ENCODE data around the gene CELF2. TPM values are rescaled to one million over a fixed set of nuclear protein-coding genes. Genes with fewer than 3 reads are reported as not detected.

The CELF2 gene
- total RNA-seq, 2 experiments from 2014 or later, result 179 to 182 TPM

DNA sequence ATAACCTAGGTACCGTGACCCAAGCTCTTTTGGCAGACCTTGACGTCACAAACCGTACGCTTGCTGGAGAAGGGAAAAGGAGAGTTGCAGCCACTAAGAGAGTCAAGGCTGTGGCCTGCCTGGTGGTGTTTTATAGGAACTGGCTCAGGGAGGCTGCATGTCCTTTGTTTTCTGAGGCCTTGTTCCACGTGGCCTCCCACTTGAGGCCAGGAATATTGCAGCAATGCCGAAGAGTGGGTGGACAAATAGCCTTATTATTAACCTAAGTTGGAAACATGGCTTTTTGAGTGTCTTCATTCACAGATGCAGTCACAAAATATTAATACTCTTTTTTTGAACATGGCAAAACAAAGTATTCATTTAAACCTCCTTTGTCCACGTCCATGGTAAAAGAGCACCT is 178.0 kb downstream of the CELF2 start:
- POLR2A ChIA-PET, result no interaction called here
- Mint-ChIP-seq H3K4me3 (no peak overlapping the region), H3K36me3 (ENCODE audit: low read depth) (peaks cover 96% of the 10 kb centered on the region), H3K9me3 (ENCODE audit: insufficient read depth) (no peaks in the 10 kb centered on the region), H3K4me1 (ENCODE audit: low read depth) (peaks cover 92% of the 10 kb centered on the region), H3K27ac (peak overlapping the region; percentile 35), H3K27me3 (ENCODE audit: low read depth) (no peaks in the 10 kb centered on the region)
- CTCF ChIA-PET, result no interaction called here
- DNase-seq (no peak), ATAC-seq (no peak)

GRCh38 chr10:11197266-11197712 is 179.6 kb downstream of the CELF2 start:
- ATAC-seq, result no peak
- H3K27ac Mint-ChIP-seq, result peak overlapping the region; percentile 72
- H3K4me3 Mint-ChIP-seq, result no peak overlapping the region
- H3K36me3 Mint-ChIP-seq (ENCODE audit: low read depth), result peaks cover 96% of the 10 kb centered on the region
- peaks cover 92% of the 10 kb centered on the region for H3K4me1 Mint-ChIP-seq (ENCODE audit: low read depth)
- no peaks in the 10 kb centered on the region for H3K27me3 Mint-ChIP-seq (ENCODE audit: low read depth)
- ChIA-PET POLR2A (no interaction called here), CTCF (no interaction called here)
- no peaks in the 10 kb centered on the region for H3K9me3 Mint-ChIP-seq (ENCODE audit: insufficient read depth)
- DNase-seq, result no peak

GRCh38 chr10:11197878-11198277 is 180.2 kb downstream of the CELF2 start:
- peak overlapping the region; percentile 31 for H3K27ac Mint-ChIP-seq
- no peaks in the 10 kb centered on the region for H3K9me3 Mint-ChIP-seq (ENCODE audit: insufficient read depth)
- H3K4me1 Mint-ChIP-seq (ENCODE audit: low read depth), result peaks cover 92% of the 10 kb centered on the region
- H3K27me3 Mint-ChIP-seq (ENCODE audit: low read depth), result no peaks in the 10 kb centered on the region
- DNase-seq (no peak), ATAC-seq (no peak)
- CTCF ChIA-PET, result interaction anchor here (0.7 to 1.9 kb wide), 3 partner anchors 11 to 33 kb away, joined by 3 to 7 read pairs (median 3); no protein-coding TSS in a partner anchor
- POLR2A ChIA-PET, result interaction anchor here (1.2 kb wide), 1 partner anchor 18 kb away, joined by 3 read pairs; no protein-coding TSS in a partner anchor
- no peak overlapping the region for H3K4me3 Mint-ChIP-seq
- H3K36me3 Mint-ChIP-seq (ENCODE audit: low read depth), result peaks cover 96% of the 10 kb centered on the region

- peaks cover 95% of the 10 kb centered on the region for H3K36me3 Mint-ChIP-seq (ENCODE audit: low read depth)
- no peaks in the 10 kb centered on the region for H3K9me3 Mint-ChIP-seq (ENCODE audit: insufficient read depth)
- H3K27ac Mint-ChIP-seq, result peak overlapping the region; percentile 53
- H3K4me3 Mint-ChIP-seq, result no peak overlapping the region
- no peaks in the 10 kb centered on the region for H3K27me3 Mint-ChIP-seq (ENCODE audit: low read depth)
- POLR2A ChIA-PET, result interaction anchor here (1.0 kb wide), 1 partner anchor 23 kb away, joined by 3 read pairs; no protein-coding TSS in a partner anchor
- H3K4me1 Mint-ChIP-seq (ENCODE audit: low read depth), result peaks cover 98% of the 10 kb centered on the region
- no peak for ATAC-seq
- CTCF ChIA-PET, result interaction anchor here (1.0 to 1.9 kb wide), 6 partner anchors 11 to 68 kb away, joined by 3 to 6 read pairs (median 4); no protein-coding TSS in a partner anchor
- DNase-seq, result no peak
These were observed 184.2 kb downstream of the CELF2 start for GRCh38 chr10:11201911-11202310.

GRCh38 chr10:11204351-11204942 is 186.8 kb downstream of the CELF2 start:
- H3K4me1 Mint-ChIP-seq (ENCODE audit: low read depth), result peaks cover 97% of the 10 kb centered on the region
- H3K4me3 Mint-ChIP-seq, result no peak overlapping the region
- POLR2A ChIA-PET, result no interaction called here
- no peak for ATAC-seq
- CTCF ChIA-PET, result no interaction called here
- H3K27me3 Mint-ChIP-seq (ENCODE audit: low read depth), result no peaks in the 10 kb centered on the region
- H3K36me3 Mint-ChIP-seq (ENCODE audit: low read depth), result peaks cover 96% of the 10 kb centered on the region
- DNase-seq, result no peak
- H3K27ac Mint-ChIP-seq, result peak overlapping the region; percentile 6
- no peaks in the 10 kb centered on the region for H3K9me3 Mint-ChIP-seq (ENCODE audit: insufficient read depth)

GRCh38 chr10:11205030-11205772 is 187.5 kb downstream of the CELF2 start:
- ATAC-seq (no peak), DNase-seq (no peak)
- Mint-ChIP-seq H3K4me1 (ENCODE audit: low read depth) (peaks cover 97% of the 10 kb centered on the region), H3K4me3 (no peak overlapping the region), H3K27me3 (ENCODE audit: low read depth) (no peaks in the 10 kb centered on the region), H3K36me3 (ENCODE audit: low read depth) (peaks cover 95% of the 10 kb centered on the region), H3K9me3 (ENCODE audit: insufficient read depth) (no peaks in the 10 kb centered on the region), H3K27ac (no peak overlapping the region)
- ChIA-PET CTCF (interaction anchor here (1.0 kb wide), 1 partner anchor 14 kb away, joined by 3 read pairs; no protein-coding TSS in a partner anchor), POLR2A (interaction anchor here (0.8 to 1.8 kb wide), 2 partner anchors 14 to 27 kb away, joined by 3 to 9 read pairs; no protein-coding TSS in a partner anchor)

DNA sequence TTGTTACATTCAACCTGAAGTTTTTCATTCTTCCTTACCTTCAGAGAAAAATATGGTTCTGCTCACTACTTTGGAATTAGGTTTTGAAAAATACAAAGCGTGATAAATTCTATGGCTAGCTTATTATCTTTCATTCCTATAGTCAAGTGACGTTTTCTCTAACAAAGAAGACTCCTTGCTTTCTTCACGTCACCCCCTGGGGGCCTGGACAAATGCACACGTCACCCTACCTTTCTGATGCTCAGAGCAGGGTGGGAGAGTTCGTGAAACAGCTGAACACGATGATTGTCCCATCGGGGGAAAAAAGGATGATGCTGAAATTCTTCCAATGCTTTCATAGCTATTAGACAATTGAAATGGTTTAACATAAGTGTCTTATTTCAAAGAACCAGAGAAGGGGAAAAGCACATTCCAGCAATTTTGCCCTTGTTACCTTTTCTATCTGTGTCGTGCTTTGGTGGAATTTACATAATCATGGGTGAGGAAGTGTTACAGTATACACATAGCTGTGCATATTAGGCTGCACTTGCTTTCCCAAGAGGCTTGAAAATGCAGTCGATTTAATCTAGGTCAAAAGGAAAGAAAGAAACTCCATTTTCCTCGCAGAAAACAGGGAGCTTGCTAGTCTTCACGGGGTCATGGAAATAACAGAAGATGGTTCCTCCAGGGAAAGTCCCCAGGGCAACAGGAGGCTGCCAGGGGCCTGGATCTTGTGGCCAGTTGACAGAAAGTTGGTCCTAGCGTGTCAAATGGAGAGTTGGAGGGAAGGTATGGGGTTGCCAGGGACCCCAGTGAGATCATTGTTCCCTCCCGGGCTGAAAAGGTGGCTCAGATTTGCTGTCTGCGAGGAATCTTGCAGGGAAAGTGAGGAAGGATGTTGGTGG is 189.2 kb downstream of the CELF2 start:
- no peaks in the 10 kb centered on the region for H3K27me3 Mint-ChIP-seq (ENCODE audit: low read depth)
- no peaks in the 10 kb centered on the region for H3K9me3 Mint-ChIP-seq (ENCODE audit: insufficient read depth)
- CTCF ChIA-PET, result interaction anchor here (0.9 to 1.6 kb wide), 3 partner anchors 14 to 25 kb away, joined by 3 to 4 read pairs (median 4); no protein-coding TSS in a partner anchor
- DNase-seq, result no peak
- peak overlapping the region; percentile 84 for H3K27ac Mint-ChIP-seq
- peaks cover 94% of the 10 kb centered on the region for H3K36me3 Mint-ChIP-seq (ENCODE audit: low read depth)
- POLR2A ChIA-PET, result interaction anchor here (0.7 to 1.8 kb wide), 6 partner anchors 8 to 41 kb away, joined by 3 to 9 read pairs (median 4); no protein-coding TSS in a partner anchor
- no peak overlapping the region for H3K4me3 Mint-ChIP-seq
- ATAC-seq, result no peak
- peaks cover 97% of the 10 kb centered on the region for H3K4me1 Mint-ChIP-seq (ENCODE audit: low read depth)

DNA sequence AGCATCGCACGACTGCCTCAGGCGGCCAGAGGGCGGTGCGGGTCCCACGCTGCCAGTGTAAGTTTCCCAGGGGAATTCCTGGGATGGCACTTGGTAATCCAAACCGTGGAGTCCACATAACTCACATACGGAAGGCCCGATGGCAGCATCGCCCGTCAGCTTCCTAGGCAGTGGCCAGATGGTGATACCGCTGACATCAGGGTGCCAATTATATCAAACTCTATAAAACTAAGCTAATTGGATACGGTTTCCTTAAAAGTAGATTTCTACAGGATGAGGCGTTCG is 189.8 kb downstream of the CELF2 start:
- no peak for DNase-seq
- ChIA-PET POLR2A (interaction anchor here (1.5 to 1.7 kb wide), 3 partner anchors 17 to 42 kb away, joined by 4 to 6 read pairs (median 5); no protein-coding TSS in a partner anchor), CTCF (interaction anchor here (1.3 to 1.6 kb wide), 2 partner anchors 15 to 26 kb away, joined by 4 read pairs; no protein-coding TSS in a partner anchor)
- no peak for ATAC-seq
- Mint-ChIP-seq H3K4me3 (peak overlapping the region; percentile 65), H3K4me1 (ENCODE audit: low read depth) (peaks cover 97% of the 10 kb centered on the region), H3K27me3 (ENCODE audit: low read depth) (no peaks in the 10 kb centered on the region), H3K36me3 (ENCODE audit: low read depth) (peaks cover 94% of the 10 kb centered on the region), H3K9me3 (ENCODE audit: insufficient read depth) (no peaks in the 10 kb centered on the region), H3K27ac (peak overlapping the region; percentile 84)

DNA sequence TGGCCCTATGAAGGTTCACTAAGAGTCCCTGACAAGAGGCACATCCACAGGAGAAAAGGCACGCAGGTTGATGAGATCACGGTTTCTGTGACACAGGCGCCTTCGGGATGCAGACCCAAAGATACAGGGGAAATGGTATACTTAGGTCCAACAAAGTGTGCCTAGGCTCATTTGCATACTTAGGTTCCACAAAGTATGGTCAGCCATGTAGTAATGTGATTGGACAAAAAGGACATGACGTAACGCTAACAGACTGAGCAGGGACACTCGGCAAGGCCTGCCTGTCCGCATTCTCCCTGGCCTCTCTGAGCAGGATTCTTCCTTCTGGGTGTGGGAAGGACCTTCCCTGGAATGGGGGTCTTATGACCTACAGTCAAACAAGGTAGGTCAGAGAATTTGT is 190.6 kb downstream of the CELF2 start:
- ChIA-PET POLR2A (interaction anchor here (0.6 to 4.0 kb wide), 7 partner anchors 12 to 62 kb away, joined by 3 to 42 read pairs (median 4); no protein-coding TSS in a partner anchor), CTCF (interaction anchor here (1.6 kb wide), 1 partner anchor 26 kb away, joined by 4 read pairs; no protein-coding TSS in a partner anchor)
- Mint-ChIP-seq H3K36me3 (ENCODE audit: low read depth) (peaks cover 95% of the 10 kb centered on the region), H3K9me3 (ENCODE audit: insufficient read depth) (no peaks in the 10 kb centered on the region), H3K4me1 (ENCODE audit: low read depth) (peaks cover 97% of the 10 kb centered on the region), H3K27me3 (ENCODE audit: low read depth) (no peaks in the 10 kb centered on the region), H3K4me3 (peak overlapping the region; percentile 65), H3K27ac (peak overlapping the region; percentile 84)
- DNase-seq (no peak), ATAC-seq (no peak)

- ATAC-seq (peak; percentile 54), DNase-seq (peak; percentile 46)
- Mint-ChIP-seq H3K27me3 (ENCODE audit: low read depth) (no peaks in the 10 kb centered on the region), H3K4me3 (peak overlapping the region; percentile 65), H3K27ac (peak overlapping the region; percentile 84), H3K36me3 (ENCODE audit: low read depth) (peaks cover 94% of the 10 kb centered on the region), H3K4me1 (ENCODE audit: low read depth) (peaks cover 97% of the 10 kb centered on the region), H3K9me3 (ENCODE audit: insufficient read depth) (no peaks in the 10 kb centered on the region)
- ChIA-PET CTCF (interaction anchor here (0.6 to 1.6 kb wide), 9 partner anchors 11 to 294 kb away, joined by 3 to 8 read pairs (median 4); no protein-coding TSS in a partner anchor), POLR2A (interaction anchor here (0.5 to 4.0 kb wide), 18 partner anchors 11 to 103 kb away, joined by 3 to 42 read pairs (median 4); no protein-coding TSS in a partner anchor)
These were observed 191.5 kb downstream of the CELF2 start for GRCh38 chr10:11208908-11209829.
